Measurements from ENCODE around the gene PYDC1.

Gene PYDC1

DNA sequence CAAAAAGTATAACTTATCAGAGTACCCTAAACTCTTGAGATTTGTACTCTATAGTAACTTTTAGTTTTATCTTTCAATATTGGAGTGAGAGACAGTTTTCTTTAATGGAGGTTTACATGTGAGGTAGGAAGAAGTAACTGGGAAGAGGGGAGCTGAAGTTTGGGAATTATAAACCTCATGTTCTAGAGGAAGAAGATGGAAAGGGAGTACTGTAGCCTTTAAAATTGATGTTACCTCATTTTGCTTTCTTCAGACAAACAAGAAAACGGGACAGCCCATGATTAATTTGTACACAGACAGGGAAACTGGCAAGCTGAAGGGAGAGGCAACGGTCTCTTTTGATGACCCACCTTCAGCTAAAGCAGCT lies 27.5 kb downstream of the PYDC1 start:
- DNase-seq (ENCODE audit: low read depth) = no peak
- TF ChIP-seq, protein P1, sequence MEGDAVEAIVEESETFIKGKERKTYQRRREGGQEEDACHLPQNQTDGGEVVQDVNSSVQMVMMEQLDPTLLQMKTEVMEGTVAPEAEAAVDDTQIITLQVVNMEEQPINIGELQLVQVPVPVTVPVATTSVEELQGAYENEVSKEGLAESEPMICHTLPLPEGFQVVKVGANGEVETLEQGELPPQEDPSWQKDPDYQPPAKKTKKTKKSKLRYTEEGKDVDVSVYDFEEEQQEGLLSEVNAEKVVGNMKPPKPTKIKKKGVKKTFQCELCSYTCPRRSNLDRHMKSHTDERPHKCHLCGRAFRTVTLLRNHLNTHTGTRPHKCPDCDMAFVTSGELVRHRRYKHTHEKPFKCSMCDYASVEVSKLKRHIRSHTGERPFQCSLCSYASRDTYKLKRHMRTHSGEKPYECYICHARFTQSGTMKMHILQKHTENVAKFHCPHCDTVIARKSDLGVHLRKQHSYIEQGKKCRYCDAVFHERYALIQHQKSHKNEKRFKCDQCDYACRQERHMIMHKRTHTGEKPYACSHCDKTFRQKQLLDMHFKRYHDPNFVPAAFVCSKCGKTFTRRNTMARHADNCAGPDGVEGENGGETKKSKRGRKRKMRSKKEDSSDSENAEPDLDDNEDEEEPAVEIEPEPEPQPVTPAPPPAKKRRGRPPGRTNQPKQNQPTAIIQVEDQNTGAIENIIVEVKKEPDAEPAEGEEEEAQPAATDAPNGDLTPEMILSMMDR (IDR thresholded peaks at IDR 0.05; ENCODE audit: control insufficient read depth, insufficient read depth, low read depth, low read length, missing control alignments) = no peak
- no peak overlapping the region for H3K4me3 ChIP-seq (ENCODE audit: control insufficient read depth, low read depth, low read length)

DNA sequence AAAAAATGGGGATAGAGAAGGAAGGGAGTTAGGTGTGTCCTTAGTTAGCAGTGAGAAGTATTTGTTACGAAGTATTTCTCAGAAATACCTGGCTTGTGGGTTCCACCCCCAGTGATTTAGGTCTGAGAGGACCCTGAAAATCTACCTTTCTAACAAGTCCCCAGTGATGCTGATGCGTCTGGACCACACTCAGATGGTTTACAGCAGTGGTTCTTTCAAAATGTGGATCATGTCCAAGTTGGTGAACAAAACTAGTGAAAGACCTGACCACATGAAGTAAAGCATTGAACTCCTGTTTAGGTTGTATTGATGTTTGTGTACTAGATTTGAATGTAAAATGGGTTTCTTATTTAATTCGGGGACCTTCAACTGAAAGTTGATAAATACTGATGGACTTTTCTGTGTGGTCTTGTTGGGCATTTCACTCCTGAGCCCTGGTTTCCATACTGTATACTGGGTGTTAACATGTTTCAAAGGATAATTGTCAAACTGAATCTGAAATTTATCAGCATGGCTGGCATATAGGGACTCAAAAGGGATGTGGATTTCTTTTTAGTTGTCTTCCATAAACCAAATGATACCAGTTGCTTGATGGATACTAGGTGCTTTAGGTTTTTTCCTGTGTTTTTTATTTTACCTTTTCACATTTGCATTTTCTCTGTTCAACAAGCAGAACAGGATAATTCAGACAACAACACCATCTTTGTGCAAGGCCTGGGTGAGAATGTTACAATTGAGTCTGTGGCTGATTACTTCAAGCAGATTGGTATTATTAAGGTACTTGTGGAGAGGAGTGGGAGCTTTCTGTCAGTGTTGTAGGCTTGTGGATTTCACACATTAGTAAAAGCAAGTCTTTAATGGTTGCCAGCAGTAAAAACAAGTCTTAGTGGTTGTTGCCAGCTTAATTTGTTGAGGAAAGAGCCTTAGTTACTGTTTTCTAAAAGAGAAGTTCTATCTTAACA lies 28.2 kb downstream of the PYDC1 start:
- H3K4me3 ChIP-seq (ENCODE audit: control insufficient read depth, low read depth, low read length) = no peak overlapping the region
- TF ChIP-seq, protein P1 (IDR thresholded peaks at IDR 0.05; ENCODE audit: control insufficient read depth, insufficient read depth, low read depth, low read length, missing control alignments) = no peak
- DNase-seq (ENCODE audit: low read depth) = no peak

GRCh38 chr16:31187808-31188189 lies 29.1 kb downstream of the PYDC1 start:
- TF ChIP-seq, protein P1 (IDR thresholded peaks at IDR 0.05; ENCODE audit: control insufficient read depth, insufficient read depth, low read depth, low read length, missing control alignments) = no peak
- H3K4me3 ChIP-seq (ENCODE audit: control insufficient read depth, low read depth, low read length) = no peak overlapping the region
- DNase-seq (ENCODE audit: low read depth) = no peak

DNA sequence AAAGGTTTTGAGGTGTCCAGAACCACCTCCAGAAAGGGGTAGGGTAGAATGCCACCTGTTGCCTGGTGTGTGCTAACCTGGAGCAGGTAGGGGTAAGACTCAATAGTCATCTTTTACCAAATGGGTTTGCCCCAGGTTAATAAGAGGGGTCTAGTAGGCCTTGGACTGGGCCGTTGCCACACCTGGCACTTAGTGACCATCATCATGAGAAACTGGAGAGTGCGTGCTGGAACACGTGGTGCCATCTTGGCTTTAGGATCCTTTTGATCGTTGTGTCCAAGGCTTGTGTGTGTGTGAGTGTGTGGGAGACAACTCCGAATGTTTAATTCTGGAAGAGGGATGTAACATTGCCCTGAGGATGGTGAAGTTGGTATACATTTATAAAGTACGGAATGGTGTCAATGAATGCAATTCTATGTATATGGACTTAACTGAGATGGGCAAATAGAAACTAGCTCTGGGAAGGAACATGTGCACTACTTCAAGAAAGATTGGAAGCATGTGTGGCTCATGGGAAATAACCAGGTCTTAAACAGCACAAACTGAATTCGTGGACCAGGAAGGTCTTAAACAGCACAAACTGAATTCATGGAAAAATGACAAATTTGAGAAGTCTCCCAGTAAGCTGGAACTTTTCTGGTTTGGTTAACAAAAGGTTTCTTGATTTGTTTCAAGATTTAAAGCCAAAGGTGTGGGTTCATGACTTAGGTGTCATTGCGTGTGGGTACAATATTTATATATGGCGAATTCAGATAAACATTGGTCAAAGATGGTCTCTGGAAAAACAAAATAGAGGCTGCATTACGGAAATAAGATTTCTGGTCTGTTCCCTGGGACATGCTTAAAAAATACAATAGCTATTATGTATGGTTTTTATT lies 29.8 kb downstream of the PYDC1 start:
- TF ChIP-seq, protein P1 (IDR thresholded peaks at IDR 0.05; ENCODE audit: control insufficient read depth, insufficient read depth, low read depth, low read length, missing control alignments) = no peak
- no peak overlapping the region for H3K4me3 ChIP-seq (ENCODE audit: control insufficient read depth, low read depth, low read length)
- no peak for DNase-seq (ENCODE audit: low read depth)

DNA sequence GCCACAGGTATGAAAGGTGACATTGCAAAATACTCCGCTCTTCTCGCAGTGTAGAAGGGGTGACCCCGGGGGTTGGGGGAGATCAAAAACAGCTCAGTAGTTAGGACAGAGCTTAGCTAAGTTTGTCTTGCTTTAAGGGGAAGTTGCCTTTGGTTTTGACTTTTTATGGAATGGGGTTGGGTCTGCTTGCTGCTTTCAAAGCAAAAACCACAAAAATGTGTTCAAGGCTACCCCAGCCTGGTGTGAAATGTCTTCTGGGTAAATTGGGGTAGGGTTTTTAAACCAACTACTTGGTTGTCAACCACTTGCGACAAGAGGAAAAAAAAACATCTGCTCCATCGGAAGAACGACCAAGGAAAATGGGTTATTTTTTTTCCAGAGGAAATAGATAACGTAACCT lies 30.8 kb downstream of the PYDC1 start:
- TF ChIP-seq, protein P1 (IDR thresholded peaks at IDR 0.05; ENCODE audit: control insufficient read depth, insufficient read depth, low read depth, low read length, missing control alignments) = no peak
- H3K4me3 ChIP-seq (ENCODE audit: control insufficient read depth, low read depth, low read length) = no peak overlapping the region
- DNase-seq (ENCODE audit: low read depth) = no peak

DNA sequence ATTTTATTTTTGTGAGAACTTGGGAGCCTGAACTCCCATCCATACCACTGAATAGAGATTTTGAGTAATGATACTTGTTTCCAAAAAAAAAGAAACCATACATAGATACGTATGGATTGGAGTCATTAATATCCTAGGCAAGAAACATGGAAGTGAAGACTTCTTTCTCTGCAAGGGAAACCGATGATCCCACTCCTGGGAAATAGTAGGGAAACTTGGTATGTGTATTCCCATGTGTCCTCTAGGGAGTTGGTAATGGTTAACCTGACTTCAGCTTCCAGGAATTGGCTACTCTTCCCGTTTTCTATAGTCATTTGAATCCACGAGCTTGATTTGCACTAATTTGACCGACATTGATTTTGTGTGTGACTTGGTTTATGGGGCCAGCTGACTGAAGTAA lies 31.6 kb downstream of the PYDC1 start:
- no peak for DNase-seq (ENCODE audit: low read depth)
- no peak overlapping the region for H3K4me3 ChIP-seq (ENCODE audit: control insufficient read depth, low read depth, low read length)
- TF ChIP-seq, protein P1 (IDR thresholded peaks at IDR 0.05; ENCODE audit: control insufficient read depth, insufficient read depth, low read depth, low read length, missing control alignments) = no peak

Measured in AG09309 (cell line).